NCI-H1436 treated with DMSO at 0.1 percent for 48 hours (cell line): ENCODE measurements around the gene SGSH.
"Not testable (repeated sequence)": the region's sequence is repeated elsewhere in the genome, so short reads cannot be mapped to it uniquely, and the experiment has no call there.

Source experiments
- DNase-seq: peaks from one replicate; lab custom pipeline; 2025; lab: John Stamatoyannopoulos, UW

SGSH gene

GRCh38 chr17:80253631-80254395 lies 33.7 kb upstream of the SGSH start:
- no peak for DNase-seq

GRCh38 chr17:80252871-80253270 lies 32.7 kb upstream of the SGSH start:
- DNase-seq = no peak

GRCh38 chr17:80251966-80252365 lies 31.8 kb upstream of the SGSH start:
- no peak for DNase-seq

GRCh38 chr17:80248894-80249710 lies 29.0 kb upstream of the SGSH start:
- DNase-seq = no peak

GRCh38 chr17:80248001-80248893 lies 28.1 kb upstream of the SGSH start:
- no peak for DNase-seq

GRCh38 chr17:80247561-80247960 lies 27.4 kb upstream of the SGSH start:
- DNase-seq = no peak

GRCh38 chr17:80246726-80247125 lies 26.6 kb upstream of the SGSH start:
- DNase-seq = no peak

- DNase-seq = no peak
Measured at GRCh38 chr17:80246266-80246681, 26.1 kb upstream of the SGSH start.

GRCh38 chr17:80245566-80246265 lies 25.6 kb upstream of the SGSH start:
- no peak for DNase-seq

- no peak for DNase-seq
Measured at GRCh38 chr17:80244871-80245509, 24.9 kb upstream of the SGSH start.

- not testable (repeated sequence) for DNase-seq
Measured at GRCh38 chr17:80244448-80244847, 24.3 kb upstream of the SGSH start.

GRCh38 chr17:80243526-80244433 lies 23.6 kb upstream of the SGSH start:
- no peak for DNase-seq

- no peak for DNase-seq
Measured at GRCh38 chr17:80242505-80242904, 22.4 kb upstream of the SGSH start.

- DNase-seq = no peak
Measured at GRCh38 chr17:80237386-80237785, 17.3 kb upstream of the SGSH start.

GRCh38 chr17:80236911-80237310 lies 16.8 kb upstream of the SGSH start:
- no peak for DNase-seq

- DNase-seq = no peak
Measured at GRCh38 chr17:80233202-80233601, 13.1 kb upstream of the SGSH start.

- DNase-seq = no peak
Measured at GRCh38 chr17:80232438-80232837, 12.3 kb upstream of the SGSH start.

- DNase-seq = no peak
Measured at GRCh38 chr17:80229011-80229410, 8.9 kb upstream of the SGSH start.

- DNase-seq = no peak
Measured at GRCh38 chr17:80228477-80228876, 8.3 kb upstream of the SGSH start.

- DNase-seq = no peak
Measured at GRCh38 chr17:80227666-80228065, 7.5 kb upstream of the SGSH start.
